GM12873 (cell line): Measurements from ENCODE around the gene SEMA6A.

Experiments
- TF ChIP-seq, protein P1 (sequence below): IDR thresholded peaks from 2 replicates; pipeline ENCODE4 v1.5.1; 2012; ENCODE audit warnings: low read depth, mild to moderate bottlenecking, moderate library complexity, low read length, control low read depth; ENCODE audit not compliant: insufficient read depth; ENCODE audit errors: missing control alignments

Gene SEMA6A

DNA sequence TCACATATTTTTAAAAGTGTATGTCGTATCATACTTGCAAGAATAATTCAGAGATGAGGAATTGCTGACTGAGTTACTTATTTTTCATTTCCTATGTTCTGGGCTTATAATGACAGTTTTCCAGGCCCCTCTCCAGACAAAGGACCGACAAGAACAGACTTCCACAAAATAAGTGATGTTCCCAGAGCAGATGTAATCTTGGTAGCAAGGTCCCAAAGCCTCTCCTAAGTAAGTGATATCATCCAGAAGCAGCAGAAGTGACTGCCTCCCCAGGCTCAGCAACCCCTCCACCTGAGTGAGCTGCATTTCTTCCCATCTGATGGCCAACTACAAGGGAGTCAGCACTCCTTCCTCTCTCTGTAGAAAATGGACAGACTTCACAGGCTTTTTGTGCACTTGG is 57.1 kb downstream of the SEMA6A start:
- TF ChIP-seq, protein P1, sequence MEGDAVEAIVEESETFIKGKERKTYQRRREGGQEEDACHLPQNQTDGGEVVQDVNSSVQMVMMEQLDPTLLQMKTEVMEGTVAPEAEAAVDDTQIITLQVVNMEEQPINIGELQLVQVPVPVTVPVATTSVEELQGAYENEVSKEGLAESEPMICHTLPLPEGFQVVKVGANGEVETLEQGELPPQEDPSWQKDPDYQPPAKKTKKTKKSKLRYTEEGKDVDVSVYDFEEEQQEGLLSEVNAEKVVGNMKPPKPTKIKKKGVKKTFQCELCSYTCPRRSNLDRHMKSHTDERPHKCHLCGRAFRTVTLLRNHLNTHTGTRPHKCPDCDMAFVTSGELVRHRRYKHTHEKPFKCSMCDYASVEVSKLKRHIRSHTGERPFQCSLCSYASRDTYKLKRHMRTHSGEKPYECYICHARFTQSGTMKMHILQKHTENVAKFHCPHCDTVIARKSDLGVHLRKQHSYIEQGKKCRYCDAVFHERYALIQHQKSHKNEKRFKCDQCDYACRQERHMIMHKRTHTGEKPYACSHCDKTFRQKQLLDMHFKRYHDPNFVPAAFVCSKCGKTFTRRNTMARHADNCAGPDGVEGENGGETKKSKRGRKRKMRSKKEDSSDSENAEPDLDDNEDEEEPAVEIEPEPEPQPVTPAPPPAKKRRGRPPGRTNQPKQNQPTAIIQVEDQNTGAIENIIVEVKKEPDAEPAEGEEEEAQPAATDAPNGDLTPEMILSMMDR, result no peak

DNA sequence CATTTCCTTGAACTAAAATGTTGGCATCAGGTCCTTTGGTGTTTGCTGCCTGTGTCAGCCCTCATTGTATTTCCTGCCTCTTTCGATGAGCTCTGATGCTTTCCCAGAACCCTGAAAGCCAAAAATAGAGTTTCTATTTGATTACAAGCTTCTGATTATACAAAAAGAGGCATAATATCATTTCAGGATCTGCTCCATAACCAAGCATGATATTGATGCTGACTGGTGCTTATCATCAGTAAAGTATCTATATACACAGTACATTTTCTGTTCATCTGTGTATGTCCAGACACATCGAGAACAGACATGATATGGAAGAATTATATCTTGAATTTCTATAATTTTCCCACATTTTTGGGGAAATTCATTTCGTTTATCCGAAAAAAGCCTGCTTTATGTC is 58.6 kb downstream of the SEMA6A start:
- TF ChIP-seq, protein P1, result no peak

DNA sequence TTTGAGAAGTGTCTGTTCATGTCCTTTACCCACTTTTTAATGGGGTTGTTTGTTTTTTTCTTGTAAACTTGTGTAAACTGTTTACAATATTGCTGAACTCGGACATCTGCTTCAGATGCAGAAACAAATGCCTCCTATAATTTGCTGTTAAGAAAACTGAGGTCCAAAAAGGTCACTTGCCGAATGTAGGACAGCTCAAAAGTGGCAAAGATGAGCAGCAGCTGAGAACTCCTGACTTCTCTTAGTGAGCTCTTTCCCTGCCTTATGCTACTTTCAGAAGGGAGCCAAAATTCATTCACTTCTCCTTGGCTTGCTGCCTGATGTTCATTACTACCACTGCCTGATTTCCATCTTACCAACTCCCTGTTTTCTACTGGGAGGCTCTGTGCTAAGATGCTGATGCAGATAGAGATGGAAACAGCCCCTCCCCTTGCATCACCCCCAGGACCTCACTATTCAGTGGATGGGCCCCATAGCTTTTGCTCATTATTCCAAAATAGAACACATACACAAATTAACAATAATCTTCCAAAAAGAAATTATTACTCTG is 60.1 kb downstream of the SEMA6A start:
- TF ChIP-seq, protein P1, result no peak

DNA sequence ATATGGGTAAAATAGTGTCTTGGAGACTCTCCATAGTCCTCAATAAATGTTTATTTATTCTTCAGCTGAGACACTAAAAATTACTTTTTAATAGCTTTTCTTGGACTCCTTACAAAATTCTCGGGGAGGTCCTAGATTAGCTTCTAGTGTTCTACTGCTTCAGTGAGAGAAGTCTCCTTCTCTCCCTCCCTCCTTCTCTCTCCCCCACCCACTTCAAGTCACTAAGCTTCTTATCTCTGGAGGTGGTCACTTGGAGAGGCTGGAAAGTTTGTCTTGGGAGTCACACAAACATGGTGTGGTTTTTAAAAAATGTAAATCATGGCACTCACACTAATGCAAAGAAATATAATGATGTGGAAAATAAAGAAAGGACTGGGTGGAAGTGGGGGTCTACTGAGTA is 64.1 kb downstream of the SEMA6A start:
- TF ChIP-seq, protein P1, result no peak

DNA sequence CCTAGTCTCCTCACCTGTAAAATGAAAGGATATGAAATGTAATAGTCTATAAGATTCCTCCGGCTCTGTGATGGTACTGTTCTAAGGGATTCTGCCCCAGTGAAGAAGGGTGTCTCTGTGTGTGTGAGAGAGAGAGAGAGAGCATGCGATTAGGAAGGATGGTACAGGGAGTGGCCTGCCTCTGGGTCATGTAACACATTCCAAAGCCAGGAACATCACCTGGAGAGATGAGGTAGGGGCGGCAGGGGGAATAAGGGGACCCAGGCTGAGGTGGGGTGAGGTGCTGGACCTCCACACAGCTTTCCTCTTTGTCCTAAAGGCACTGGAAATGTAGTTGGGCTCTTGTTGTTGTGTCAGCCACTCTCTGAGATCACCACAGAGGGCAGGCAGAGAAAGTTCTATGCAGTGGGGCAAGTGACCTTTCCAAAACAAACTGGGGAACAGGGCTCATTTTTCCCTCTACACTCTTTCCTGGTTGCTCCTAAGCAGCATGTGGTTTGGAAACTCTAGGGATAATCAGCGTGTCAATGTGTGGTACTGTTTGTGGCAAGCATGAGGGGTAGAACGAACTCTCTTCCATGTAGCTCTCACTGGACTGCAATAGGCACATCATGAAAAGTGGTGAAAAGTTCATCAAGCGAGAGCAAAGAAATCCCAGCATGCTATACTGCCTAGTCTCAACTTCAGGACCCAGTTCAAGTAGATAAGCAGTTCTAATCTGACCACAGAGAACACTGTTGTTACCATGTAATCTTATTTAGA is 65.0 kb downstream of the SEMA6A start:
- TF ChIP-seq, protein P1, result no peak

DNA sequence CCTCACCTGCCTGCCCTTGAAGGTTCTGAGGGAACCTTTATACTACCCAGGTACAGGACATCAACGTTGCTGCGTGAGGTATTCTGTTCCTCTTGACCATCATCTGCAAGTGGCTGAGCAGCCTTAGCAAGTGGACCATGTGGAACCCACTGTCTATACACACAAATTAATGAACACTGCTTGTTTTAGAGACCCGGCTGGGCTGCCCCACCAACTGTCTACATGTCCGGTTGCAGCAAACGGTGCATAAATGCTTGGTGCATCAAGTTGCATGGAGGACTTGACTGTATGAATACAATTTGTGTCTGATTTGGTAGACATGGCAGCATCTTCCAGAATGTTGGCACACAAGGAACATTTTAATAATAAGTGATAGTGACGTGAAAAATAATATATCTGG is 65.8 kb downstream of the SEMA6A start:
- TF ChIP-seq, protein P1, result no peak

DNA sequence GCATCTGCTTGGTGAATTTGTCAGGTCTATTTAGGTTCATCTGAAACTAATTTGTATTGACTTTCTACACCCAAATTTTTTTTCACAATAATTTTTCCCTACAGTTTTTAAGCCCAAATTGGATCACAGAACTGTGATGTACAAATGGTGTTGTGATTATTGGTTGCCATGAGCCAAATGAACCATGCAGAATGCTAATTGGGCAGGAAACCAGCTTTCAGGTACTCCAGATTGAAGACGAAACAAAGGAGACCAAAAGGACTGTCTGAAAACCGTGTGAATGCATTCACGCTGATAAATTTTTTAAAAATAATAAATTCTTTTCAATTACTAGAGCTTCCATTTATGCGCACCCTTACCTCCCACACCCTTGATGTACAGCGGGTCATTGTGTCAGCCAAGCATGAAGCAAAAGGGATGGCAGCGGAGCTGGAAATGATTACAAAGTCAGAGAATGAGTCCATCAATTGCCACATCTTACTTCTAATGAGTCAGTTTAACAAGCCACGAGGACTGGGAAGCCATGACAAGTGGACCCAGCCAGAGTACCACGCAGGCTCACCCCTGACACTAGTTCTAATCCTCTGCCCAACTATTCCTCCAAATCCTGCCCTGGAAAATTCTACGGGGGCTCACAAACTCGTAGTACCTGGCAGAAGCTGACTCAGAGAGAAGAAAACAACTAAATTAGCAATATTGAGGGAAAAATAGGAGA is 66.5 kb downstream of the SEMA6A start:
- TF ChIP-seq, protein P1, result no peak
